Measurements from ENCODE around the gene RBM12. TPM values are rescaled to one million over a fixed set of nuclear protein-coding genes. Genes with fewer than 3 reads are reported as not detected.
A peak's percentile ranks its signal among the peaks of the same experiment; 100 is the strongest.

RBM12 gene
- total RNA-seq, 1 donor from 2014 or later: 49.6 TPM

- DNase-seq (ENCODE audit: low spot score): peak; percentile 74
Observed at GRCh38 chr20:35600993-35601973, 63.4 kb downstream of the RBM12 start.

DNA sequence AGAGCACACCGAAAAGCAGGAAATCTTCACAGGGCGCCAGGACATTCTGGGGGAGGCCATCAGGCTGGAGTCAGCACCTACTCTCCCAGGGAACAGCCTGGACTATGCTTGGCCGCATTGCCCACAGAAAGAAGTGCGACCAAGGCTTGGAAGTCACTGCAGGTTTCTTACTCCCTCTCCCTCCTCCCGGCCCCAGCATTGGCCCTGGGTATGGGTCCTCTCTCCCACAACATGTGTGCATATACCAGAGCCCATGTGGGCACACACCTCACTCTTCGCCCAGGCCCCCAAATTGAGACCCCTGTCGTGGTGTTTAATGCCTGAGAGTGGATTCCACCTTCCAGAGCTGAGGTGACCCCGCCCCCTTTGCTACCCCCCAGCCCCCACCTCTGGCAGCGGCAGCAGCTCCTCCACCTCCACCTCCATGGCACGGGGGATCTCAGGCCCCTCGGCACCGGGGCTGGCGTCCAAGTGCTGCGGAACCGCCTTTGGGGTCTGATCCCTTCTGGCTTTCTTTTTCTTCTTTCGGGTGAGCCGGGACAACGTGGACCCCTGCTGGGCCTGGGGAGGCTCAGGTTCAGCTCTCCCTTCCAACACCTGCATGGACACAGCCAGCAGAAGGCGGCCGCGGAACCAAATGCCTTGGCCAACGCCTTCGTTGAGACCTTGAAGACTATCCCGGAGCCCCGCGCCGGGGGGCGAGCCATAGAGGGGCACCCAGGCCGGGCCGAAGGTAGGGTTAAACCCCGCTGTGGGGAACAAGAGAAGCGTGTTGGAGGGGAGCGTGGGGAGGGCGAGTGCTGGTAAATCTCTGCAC is 64.3 kb downstream of the RBM12 start:
- no peak for DNase-seq (ENCODE audit: low spot score)

- DNase-seq (ENCODE audit: low spot score): no peak
Observed at GRCh38 chr20:35599776-35600120, 65.0 kb downstream of the RBM12 start.

Other genes with a start within 250 kb of the RBM12 start
- gene GDF5, start 226.7 kb downstream of the RBM12 start, total RNA-seq (ENCODE audit: insufficient read depth, low replicate concordance): 6.5 TPM
- gene CEP250, start 209.3 kb downstream of the RBM12 start, total RNA-seq (ENCODE audit: insufficient read depth, low replicate concordance): 3.9 TPM
- gene C20orf173, start 135.2 kb downstream of the RBM12 start, total RNA-seq (ENCODE audit: insufficient read depth, low replicate concordance): not detected
- gene ERGIC3, start 122.8 kb downstream of the RBM12 start, total RNA-seq (ENCODE audit: insufficient read depth, low replicate concordance): 187 TPM
- gene SPAG4, start 49.1 kb downstream of the RBM12 start, total RNA-seq (ENCODE audit: insufficient read depth, low replicate concordance): 15.6 TPM
- 128 TPM for gene CPNE1, start within 50 bp of the RBM12 start, total RNA-seq (ENCODE audit: insufficient read depth, low replicate concordance)
- 6.3 TPM for gene NFS1, start 34.5 kb upstream of the RBM12 start, total RNA-seq (ENCODE audit: insufficient read depth, low replicate concordance)
- gene ROMO1, start 34.5 kb upstream of the RBM12 start, total RNA-seq (ENCODE audit: insufficient read depth, low replicate concordance): 37.6 TPM
- gene RBM39, start 77.4 kb upstream of the RBM12 start, total RNA-seq (ENCODE audit: insufficient read depth, low replicate concordance): 460 TPM
- gene PHF20, start 107.1 kb upstream of the RBM12 start, total RNA-seq (ENCODE audit: insufficient read depth, low replicate concordance): 58.5 TPM